ENCODE data around the gene NUP42.

The NUP42 gene

GRCh38 chr7:23234569-23235296 is 52.9 kb downstream of the NUP42 start:
- DNase-seq (ENCODE audit: low read depth in 2 of 2), result no peak

DNA sequence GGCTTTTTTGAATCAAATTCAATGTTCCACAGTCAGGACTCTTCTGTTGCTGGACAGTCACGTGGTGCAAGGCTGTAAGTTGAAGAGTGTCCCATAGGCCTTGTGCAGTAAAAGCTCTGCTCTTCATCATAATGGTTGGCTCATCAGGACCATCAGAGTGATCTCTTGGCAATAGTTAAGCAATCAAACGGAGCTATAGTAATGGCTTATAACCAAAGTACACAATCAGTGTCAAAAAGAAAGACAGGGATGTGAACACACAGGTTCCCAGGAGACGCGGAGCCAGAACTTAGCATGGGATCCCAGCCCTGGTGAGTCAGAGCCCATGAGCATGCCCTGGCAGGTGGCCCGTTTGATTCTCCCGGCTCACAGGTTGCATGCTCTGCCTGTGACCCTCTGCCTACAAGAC is 54.0 kb downstream of the NUP42 start:
- no peak for DNase-seq (ENCODE audit: low read depth in 2 of 2)

GRCh38 chr7:23237000-23237399 is 55.2 kb downstream of the NUP42 start:
- DNase-seq (ENCODE audit: low read depth in 2 of 2), result no peak

DNA sequence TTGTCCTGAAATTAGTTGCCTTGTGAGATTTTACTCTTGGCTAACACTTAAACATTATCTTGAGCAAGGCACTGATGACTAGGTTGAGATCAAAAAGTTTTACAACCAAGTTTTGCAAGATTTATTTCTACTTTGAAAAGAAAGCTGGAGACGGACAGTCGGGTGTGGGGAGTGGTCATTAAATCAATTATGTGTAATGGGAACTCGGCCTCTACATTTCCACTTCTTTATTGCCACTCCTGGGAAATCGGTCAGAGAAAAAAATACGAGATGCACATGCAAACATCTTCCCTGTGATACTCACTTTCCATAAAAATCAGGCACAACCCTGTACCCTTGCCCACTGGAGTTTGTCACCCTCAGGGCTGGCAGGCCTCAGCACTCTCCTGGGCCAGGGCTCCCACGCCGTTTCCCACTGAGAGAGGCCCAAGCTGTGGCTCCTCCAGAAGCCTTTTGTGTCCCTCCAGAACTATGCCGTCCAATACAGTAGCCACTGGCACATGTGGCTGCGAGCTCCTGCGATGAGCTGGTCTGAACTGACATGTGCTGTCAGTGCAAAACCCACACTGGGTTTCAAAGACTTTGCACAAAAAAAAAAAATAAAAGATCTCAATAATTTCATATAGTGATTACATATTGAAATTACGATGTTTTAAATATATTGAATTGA is 57.3 kb downstream of the NUP42 start:
- no peak for DNase-seq (ENCODE audit: low read depth in 2 of 2)

DNA sequence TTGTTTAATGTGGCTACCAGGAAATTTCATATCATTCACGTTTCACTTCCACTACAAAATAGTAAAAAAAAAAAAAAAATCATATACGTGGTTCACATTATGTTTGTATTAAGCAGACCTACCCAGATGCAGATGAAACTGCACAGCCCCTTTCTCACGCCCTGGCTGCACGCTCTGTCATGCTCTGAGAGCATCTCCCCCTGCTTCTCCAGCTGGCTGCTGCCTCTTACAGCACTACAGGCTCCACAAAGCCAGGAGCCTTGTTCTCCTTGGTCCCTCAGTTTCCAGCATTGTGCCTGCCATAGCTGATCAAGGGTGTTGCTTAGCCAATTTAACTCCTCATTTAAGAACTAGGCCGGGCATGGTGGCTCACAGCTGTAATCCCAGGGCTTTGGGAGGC is 57.9 kb downstream of the NUP42 start:
- DNase-seq (ENCODE audit: low read depth in 2 of 2), result no peak

DNA sequence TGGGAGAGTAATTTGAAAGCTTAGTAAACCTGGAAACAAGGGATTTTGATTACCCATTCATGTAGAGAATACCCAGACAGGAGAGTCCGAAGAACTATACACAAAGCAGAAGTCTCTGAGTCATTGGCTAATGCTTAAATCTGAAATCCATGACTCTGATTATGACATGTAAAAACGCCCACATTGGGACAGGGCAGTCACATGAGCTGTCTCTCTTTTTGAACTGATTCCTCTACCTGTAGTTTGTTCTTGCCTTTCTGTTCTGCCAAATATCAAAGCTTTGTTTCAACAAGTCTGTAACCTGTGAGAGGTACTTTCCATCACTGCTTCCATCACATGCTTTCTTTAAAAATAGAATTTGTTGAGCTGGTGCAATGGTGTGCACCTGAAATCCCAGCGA is 60.5 kb downstream of the NUP42 start:
- no peak for DNase-seq (ENCODE audit: low read depth in 2 of 2)

DNA sequence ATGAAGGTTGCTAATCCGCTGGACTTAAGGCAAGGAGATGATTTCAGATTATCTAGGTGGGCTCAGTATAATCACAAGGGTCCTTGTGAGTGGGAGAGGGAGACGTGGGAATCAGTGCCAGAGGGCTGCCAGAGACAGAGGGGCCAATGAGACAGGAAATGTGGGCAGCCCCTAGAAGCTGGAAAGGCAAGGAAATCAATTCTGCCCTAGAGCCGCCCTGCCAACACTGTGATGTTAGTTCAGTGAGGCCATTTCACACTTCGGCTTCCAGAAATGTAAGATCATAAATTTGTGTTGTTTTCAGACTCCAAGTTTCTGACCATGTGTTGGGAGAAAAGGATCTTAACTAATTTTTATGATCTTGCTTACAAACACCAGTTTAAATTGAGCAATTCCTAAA is 61.1 kb downstream of the NUP42 start:
- no peak for DNase-seq (ENCODE audit: low read depth in 2 of 2)

DNA sequence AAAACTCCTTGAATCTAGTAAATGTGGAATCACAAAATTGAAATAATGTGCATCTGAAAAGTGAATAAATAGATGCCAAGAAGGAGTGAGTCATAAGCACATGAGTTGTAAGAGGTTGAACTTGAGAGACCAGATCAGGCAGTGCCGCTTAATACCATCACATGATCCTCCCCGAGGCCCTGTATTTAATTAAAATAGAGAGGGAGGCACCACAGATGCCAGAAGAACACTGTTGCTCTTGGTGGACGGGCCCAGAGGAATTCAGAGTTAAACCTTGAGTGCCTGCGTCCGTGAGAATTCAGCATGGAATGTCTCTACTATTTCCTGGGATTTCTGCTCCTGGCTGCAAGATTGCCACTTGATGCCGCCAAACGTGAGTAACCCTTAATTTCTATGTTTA is 64.7 kb downstream of the NUP42 start, which contains the start of gene GPNMB:
GPNMB (plus strand) TSS at position 221 of the 400 bp plus-strand sequence; CDS start at position 304, 83 bp downstream.
- no peak for DNase-seq (ENCODE audit: low read depth in 2 of 2)

GRCh38 chr7:23247046-23247602 is 65.3 kb downstream of the NUP42 start:
- DNase-seq (ENCODE audit: low read depth in 2 of 2), result no peak

DNA sequence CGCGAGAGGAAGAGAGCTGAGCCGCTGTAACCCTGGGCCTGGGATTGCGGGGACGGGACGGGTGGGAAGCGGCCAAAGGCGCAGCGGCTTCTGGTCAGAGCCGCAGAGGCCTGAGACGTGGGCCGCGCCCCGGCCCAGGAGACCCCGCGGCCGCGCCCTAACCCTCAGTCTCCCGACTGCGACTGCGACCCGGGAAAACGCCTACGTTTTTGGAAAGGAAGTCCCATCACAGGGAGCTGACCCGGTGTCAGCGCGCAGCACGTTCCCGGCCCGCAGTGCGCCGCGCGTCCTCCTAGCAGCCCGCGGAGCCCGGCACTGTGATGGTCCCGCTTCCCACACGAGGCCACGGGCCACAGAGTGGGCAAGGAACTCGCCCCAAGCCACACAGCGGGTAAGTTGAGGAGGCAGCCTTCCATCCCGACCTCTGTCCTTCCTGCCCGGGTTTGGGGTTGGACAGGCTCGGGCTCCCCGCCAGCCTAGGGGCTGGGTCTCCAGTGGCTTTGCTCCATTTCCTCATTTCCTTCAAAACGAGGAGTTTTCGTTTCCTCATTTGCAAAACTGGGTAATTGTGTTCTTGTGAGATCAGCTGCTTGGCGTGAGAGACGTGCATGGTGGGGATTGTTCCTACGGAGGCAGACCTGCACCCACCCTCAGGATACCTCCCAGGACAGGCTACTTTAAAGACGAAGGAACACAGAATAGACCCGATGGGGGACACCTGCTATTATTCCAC is 65.9 kb downstream of the NUP42 start:
- no peak for DNase-seq (ENCODE audit: low read depth in 2 of 2)

GRCh38 chr7:23249486-23249885 is 67.6 kb downstream of the NUP42 start:
- no peak for DNase-seq (ENCODE audit: low read depth in 2 of 2)
